GM12878 (cell line): Measurements from ENCODE around the gene PIP5KL1. TPM values are rescaled to one million over a fixed set of nuclear protein-coding genes. Genes with fewer than 3 reads are reported as not detected.

Experiments
- ATF7 ChIP-seq: fragments of 450-650 bp; IDR thresholded peaks from 2 replicates; pipeline ENCODE4 v1.6.1; 2016; ENCODE audit warnings: low read depth, mild to moderate bottlenecking
- BACH1 ChIP-seq: fragments of 450-650 bp; IDR thresholded peaks from 2 replicates; pipeline ENCODE4 v1.6.1; 2017; ENCODE audit warnings: mild to moderate bottlenecking, borderline replicate concordance
- CREB1 ChIP-seq: IDR thresholded peaks from 2 replicates; pipeline ENCODE4 v1.6.1; 2012; ENCODE audit warnings: low read depth, mild to moderate bottlenecking, inconsistent platforms
- EP300 ChIP-seq, 2 experiments: fragments of 150-350 bp in 1 of 2; IDR thresholded peaks; 2 replicates each; pipeline ENCODE4 v1.6.1; 2011 to 2012; ENCODE audit warnings: low read depth in 2 of 2, low read length in 2 of 2, borderline replicate concordance in 1 of 2, improper control_type of control experiment in 1 of 2, inconsistent platforms in 1 of 2; ENCODE audit not compliant: control insufficient read depth in 1 of 2
- EZH2 ChIP-seq: IDR thresholded peaks from 2 replicates; pipeline ENCODE4 v1.6.1; 2012; ENCODE audit warnings: low read depth, mild to moderate bottlenecking, control low read depth, inconsistent platforms, low read length, borderline replicate concordance; ENCODE audit not compliant: control insufficient read depth
- FOXM1 ChIP-seq: IDR thresholded peaks from 2 replicates; pipeline ENCODE4 v1.6.1; 2012; ENCODE audit warnings: low read depth, mild to moderate bottlenecking, inconsistent platforms, low read length, moderate library complexity
- GATAD2B ChIP-seq: fragments of 450-650 bp; conservative IDR thresholded peaks from 2 replicates; pipeline ENCODE4 v1.6.1; 2017; ENCODE audit warnings: low read depth, mild to moderate bottlenecking, moderate library complexity
- IKZF2 ChIP-seq, 2 experiments: fragments of 450-650 bp; IDR thresholded peaks; 2 replicates each; pipeline ENCODE4 v1.6.1; 2017; ENCODE audit warnings: mild to moderate bottlenecking in 2 of 2, moderate library complexity in 2 of 2
- JUNB ChIP-seq: IDR thresholded peaks from 2 replicates; pipeline ENCODE4 v1.6.1; 2016; ENCODE audit warnings: antibody characterized with exemption, mild to moderate bottlenecking
- JUND ChIP-seq: IDR thresholded peaks from 2 replicates; pipeline ENCODE4 v1.6.1; 2012; ENCODE audit warnings: low read depth, mild to moderate bottlenecking, low read length, improper control_type of control experiment, moderate library complexity
- MYB ChIP-seq: fragments of 150-350 bp; IDR thresholded peaks from 2 replicates; pipeline ENCODE4 v1.6.1; 2014; ENCODE audit warnings: mild to moderate bottlenecking, low read depth, low read length, borderline replicate concordance
- NFXL1 ChIP-seq: fragments of 450-650 bp; IDR thresholded peaks from 2 replicates; pipeline ENCODE4 v1.6.1; 2017; ENCODE audit warnings: antibody characterized with exemption, mild to moderate bottlenecking, borderline replicate concordance
- POLR2A ChIP-seq: IDR thresholded peaks from 2 replicates; pipeline ENCODE4 v1.6.1; 2011; ENCODE audit warnings: low read depth, mild to moderate bottlenecking, low read length
- SMARCA5 ChIP-seq: fragments of 450-650 bp; IDR thresholded peaks from 2 replicates; pipeline ENCODE4 v1.6.1; 2017; ENCODE audit warnings: mild to moderate bottlenecking
- SPI1 ChIP-seq: IDR thresholded peaks from 2 replicates; pipeline ENCODE4 v1.6.1; 2011; ENCODE audit warnings: low read depth, mild to moderate bottlenecking, low read length, moderate library complexity, borderline replicate concordance; ENCODE audit not compliant: insufficient read depth
- SREBF2 ChIP-seq: IDR thresholded peaks from 2 replicates; pipeline ENCODE4 v1.6.1; 2012; ENCODE audit warnings: mild to moderate bottlenecking, low read length
- TAF1 ChIP-seq: IDR thresholded peaks from 2 replicates; pipeline ENCODE4 v1.6.1; 2011; ENCODE audit warnings: mild to moderate bottlenecking, low read depth, low read length, borderline replicate concordance
- polyA plus RNA-seq, 11 experiments: library from polyadenylated mRNA; depleted of rRNA in 4 of 11; unstranded in 6 of 11; stranded (reverse) in 5 of 11; fragments of >200 nt; fragmentation: Nextera tagmentation in 4 of 11; fragmentation: Illumina TruSeq in 1 of 11; extraction: Ambion mirVana in 4 of 11; extraction: Trizol in 1 of 11; gene quantifications; 1 replicate in 1 of 11; 2 replicates in 10 of 11; pipeline versions ENCODE4 v1.2.1 to v1.2.3, GENCODE V29; 2011 to 2016; ENCODE audit warnings: inconsistent platforms in 2 of 11, missing spikeins in 2 of 11, low read depth in 1 of 11
- total RNA-seq, 4 experiments: library from RNA; depleted of rRNA in 3 of 4; stranded (reverse); fragments of >200 nt in 3 of 4; fragmentation: Illumina TruSeq in 1 of 4; extraction: Trizol in 1 of 4; gene quantifications; 2 replicates each; pipeline versions ENCODE4 v1.2.1 to v1.2.3, GENCODE V29; 2013 to 2021
- TF ChIP-seq, protein P1 (sequence below): fragments of 450-650 bp; IDR thresholded peaks from 2 replicates; pipeline ENCODE4 v1.6.1; 2017; ENCODE audit warnings: antibody characterized with exemption, mild to moderate bottlenecking, moderate library complexity
- TF ChIP-seq, protein P2 (sequence below): IDR thresholded peaks from 2 replicates; pipeline ENCODE4 v1.6.1; 2012; ENCODE audit warnings: low read depth, low read length, improper control_type of control experiment
- TF ChIP-seq, protein P3 (sequence below): fragments of 450-650 bp; conservative IDR thresholded peaks from 2 replicates; pipeline ENCODE4 v1.6.1; 2017; ENCODE audit warnings: mild to moderate bottlenecking, moderate library complexity
- TF ChIP-seq, protein P4 (sequence below): fragments of 450-650 bp; IDR thresholded peaks from 2 replicates; pipeline ENCODE4 v1.6.1; 2017; ENCODE audit warnings: borderline replicate concordance
- TF ChIP-seq, protein P5 (sequence below): fragments of 150-350 bp; IDR thresholded peaks from 2 replicates; pipeline ENCODE4 v1.6.1; 2014; ENCODE audit warnings: mild to moderate bottlenecking, low read depth, low read length

Gene PIP5KL1
- total and polyA plus RNA-seq, 10 of the 15 experiments (the other 5 are each of a cell fraction or from before 2014, with no cell fraction given), result 0.04 to 0.67 (median 0.43) TPM; not detected in 2

DNA sequence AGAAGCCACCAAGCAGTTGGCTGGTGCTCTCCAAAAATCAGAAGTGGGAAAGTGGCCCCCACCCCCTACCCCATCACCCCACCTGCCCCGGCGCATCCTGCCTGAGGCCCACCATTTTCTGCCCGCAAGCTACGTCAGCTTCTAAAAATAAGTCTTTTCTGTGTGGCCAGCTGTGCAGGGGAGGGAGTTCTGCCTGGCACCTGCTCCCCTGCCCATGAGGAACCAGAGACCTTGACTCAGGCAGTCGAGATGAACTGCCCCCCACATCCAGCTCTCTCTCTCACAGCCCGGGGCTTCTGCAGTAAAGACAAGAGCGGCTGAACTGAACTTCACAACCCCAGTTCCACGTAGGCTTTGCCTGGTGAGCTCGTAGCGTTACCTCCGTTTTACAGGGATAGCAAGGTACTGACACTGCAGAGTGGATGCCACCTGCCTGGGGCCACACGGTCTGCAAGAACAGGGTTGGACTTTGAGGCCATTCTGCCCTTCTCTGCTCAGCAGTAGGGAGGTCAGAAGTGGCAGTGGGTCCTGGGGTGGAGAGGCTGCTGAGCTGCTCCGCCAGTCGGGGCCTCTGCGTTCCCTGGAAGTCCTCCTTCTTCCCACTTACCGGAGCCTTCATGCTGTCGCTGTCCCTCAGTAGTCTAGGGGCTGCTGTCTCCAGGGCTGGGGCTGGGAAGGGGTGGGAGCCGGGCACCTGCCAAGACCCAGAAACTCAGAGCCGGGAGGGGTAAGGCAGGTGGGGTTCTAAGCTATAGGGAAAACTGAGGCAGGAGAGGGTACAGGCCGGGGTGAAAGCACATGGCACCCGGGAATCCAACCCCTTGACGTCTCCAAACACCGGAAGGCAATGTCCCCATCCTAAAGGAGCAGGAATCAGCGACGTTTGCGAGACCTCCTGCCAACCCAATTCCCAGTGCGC is 14.5 kb downstream of the PIP5KL1 start (continued):
- TF ChIP-seq JUND (no peak), SREBF2 (no peak), BACH1 (no peak), CREB1 (peak; percentile 67; the same call in 1 of the 2 replicates), POLR2A (peak; percentile 81), EP300 (IDR thresholded peaks at IDR 0.05; ENCODE audit: borderline replicate concordance in 1 of 2, control insufficient read depth in 1 of 2, low read depth in 2 of 2, low read length in 2 of 2) (peak in 1 of 2 experiments; percentile 39; a peak in 1 of 4 replicates), SMARCA5 (no peak), TAF1 (0 out of 2 replicates have a peak, but pooled peaks have one; percentile 32), SPI1 (no peak), FOXM1 (no peak), MYB (no peak), JUNB (no peak), EZH2 (no peak), IKZF2 (IDR thresholded peaks at IDR 0.05) (0 out of 4 replicates have a peak, but pooled peaks of 1 of the 2 experiments have one; percentile 32), GATAD2B (no peak), ATF7 (peak; percentile 83), NFXL1 (no peak)
- TF ChIP-seq, protein P1, sequence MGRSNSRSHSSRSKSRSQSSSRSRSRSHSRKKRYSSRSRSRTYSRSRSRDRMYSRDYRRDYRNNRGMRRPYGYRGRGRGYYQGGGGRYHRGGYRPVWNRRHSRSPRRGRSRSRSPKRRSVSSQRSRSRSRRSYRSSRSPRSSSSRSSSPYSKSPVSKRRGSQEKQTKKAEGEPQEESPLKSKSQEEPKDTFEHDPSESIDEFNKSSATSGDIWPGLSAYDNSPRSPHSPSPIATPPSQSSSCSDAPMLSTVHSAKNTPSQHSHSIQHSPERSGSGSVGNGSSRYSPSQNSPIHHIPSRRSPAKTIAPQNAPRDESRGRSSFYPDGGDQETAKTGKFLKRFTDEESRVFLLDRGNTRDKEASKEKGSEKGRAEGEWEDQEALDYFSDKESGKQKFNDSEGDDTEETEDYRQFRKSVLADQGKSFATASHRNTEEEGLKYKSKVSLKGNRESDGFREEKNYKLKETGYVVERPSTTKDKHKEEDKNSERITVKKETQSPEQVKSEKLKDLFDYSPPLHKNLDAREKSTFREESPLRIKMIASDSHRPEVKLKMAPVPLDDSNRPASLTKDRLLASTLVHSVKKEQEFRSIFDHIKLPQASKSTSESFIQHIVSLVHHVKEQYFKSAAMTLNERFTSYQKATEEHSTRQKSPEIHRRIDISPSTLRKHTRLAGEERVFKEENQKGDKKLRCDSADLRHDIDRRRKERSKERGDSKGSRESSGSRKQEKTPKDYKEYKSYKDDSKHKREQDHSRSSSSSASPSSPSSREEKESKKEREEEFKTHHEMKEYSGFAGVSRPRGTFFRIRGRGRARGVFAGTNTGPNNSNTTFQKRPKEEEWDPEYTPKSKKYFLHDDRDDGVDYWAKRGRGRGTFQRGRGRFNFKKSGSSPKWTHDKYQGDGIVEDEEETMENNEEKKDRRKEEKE, result no peak
- TF ChIP-seq, protein P2, sequence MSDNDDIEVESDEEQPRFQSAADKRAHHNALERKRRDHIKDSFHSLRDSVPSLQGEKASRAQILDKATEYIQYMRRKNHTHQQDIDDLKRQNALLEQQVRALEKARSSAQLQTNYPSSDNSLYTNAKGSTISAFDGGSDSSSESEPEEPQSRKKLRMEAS, result no peak; the same call in 1 of the 2 replicates
- TF ChIP-seq, protein P3, sequence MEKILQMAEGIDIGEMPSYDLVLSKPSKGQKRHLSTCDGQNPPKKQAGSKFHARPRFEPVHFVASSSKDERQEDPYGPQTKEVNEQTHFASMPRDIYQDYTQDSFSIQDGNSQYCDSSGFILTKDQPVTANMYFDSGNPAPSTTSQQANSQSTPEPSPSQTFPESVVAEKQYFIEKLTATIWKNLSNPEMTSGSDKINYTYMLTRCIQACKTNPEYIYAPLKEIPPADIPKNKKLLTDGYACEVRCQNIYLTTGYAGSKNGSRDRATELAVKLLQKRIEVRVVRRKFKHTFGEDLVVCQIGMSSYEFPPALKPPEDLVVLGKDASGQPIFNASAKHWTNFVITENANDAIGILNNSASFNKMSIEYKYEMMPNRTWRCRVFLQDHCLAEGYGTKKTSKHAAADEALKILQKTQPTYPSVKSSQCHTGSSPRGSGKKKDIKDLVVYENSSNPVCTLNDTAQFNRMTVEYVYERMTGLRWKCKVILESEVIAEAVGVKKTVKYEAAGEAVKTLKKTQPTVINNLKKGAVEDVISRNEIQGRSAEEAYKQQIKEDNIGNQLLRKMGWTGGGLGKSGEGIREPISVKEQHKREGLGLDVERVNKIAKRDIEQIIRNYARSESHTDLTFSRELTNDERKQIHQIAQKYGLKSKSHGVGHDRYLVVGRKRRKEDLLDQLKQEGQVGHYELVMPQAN, result no peak
- TF ChIP-seq, protein P4, sequence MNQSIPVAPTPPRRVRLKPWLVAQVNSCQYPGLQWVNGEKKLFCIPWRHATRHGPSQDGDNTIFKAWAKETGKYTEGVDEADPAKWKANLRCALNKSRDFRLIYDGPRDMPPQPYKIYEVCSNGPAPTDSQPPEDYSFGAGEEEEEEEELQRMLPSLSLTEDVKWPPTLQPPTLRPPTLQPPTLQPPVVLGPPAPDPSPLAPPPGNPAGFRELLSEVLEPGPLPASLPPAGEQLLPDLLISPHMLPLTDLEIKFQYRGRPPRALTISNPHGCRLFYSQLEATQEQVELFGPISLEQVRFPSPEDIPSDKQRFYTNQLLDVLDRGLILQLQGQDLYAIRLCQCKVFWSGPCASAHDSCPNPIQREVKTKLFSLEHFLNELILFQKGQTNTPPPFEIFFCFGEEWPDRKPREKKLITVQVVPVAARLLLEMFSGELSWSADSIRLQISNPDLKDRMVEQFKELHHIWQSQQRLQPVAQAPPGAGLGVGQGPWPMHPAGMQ, result no peak
- TF ChIP-seq, protein P5, sequence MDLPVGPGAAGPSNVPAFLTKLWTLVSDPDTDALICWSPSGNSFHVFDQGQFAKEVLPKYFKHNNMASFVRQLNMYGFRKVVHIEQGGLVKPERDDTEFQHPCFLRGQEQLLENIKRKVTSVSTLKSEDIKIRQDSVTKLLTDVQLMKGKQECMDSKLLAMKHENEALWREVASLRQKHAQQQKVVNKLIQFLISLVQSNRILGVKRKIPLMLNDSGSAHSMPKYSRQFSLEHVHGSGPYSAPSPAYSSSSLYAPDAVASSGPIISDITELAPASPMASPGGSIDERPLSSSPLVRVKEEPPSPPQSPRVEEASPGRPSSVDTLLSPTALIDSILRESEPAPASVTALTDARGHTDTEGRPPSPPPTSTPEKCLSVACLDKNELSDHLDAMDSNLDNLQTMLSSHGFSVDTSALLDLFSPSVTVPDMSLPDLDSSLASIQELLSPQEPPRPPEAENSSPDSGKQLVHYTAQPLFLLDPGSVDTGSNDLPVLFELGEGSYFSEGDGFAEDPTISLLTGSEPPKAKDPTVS, result no peak
